Measurements from ENCODE around the gene PHKA2. TPM values are rescaled to one million over a fixed set of nuclear protein-coding genes. Genes with fewer than 3 reads are reported as not detected.
"Not testable (repeated sequence)": the region's sequence is repeated elsewhere in the genome, so short reads cannot be mapped to it uniquely, and the experiment has no call there.

Gene PHKA2
- polyA plus RNA-seq, 1 donor, result 25.4 TPM

DNA sequence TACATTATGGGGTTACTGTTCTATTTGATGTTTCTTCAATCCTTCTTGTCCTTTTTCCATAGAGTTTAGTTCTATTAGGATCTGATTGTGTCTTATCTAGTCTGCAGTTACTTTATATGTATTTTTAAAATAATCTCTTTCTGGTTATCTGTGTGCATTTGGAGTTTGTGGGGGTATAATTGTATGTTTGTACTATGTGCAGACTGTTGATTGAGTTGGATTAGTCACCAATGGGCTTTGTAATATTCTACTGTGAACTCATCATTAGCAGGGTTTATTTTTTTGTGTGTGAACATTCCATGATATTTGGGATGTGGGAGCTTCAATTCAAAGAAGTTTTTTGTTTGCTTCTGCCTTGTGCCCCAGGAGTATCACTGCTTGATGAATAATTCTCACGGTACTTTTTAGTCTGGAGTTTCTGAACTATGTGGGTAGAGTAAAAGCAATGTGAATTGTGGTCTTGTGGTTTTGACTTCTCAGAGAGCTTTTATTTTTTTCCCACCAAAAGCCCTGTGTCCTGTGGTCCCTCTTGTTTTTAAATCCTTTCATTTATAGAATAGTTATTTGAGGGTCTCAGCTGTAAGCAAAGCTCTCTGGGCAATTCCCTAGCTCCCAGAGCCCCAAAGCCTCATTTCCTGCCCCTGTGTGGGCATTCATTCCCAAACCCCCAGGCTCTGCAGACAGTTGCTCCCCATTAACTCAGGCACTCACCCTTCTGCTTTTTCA, 127.8 kb downstream of the PHKA2 start:
- DNase-seq, result no peak

- not testable (repeated sequence) for DNase-seq
Observed at GRCh38 chrX:18847901-18848300, 136.0 kb downstream of the PHKA2 start.

Other genes with a start within 250 kb of the PHKA2 start
- 2.5 TPM for gene ADGRG2, start 138.4 kb upstream of the PHKA2 start, polyA plus RNA-seq (ENCODE audit: insufficient read length)